ENCODE data around the gene TTC28.
"Not testable (repeated sequence)": the region's sequence is repeated elsewhere in the genome, so short reads cannot be mapped to it uniquely, and the experiment has no call there.

TTC28 gene

GRCh38 chr22:28553108-28553866 is 126.4 kb downstream of the TTC28 start:
- DNase-seq, result not testable (repeated sequence)

DNA sequence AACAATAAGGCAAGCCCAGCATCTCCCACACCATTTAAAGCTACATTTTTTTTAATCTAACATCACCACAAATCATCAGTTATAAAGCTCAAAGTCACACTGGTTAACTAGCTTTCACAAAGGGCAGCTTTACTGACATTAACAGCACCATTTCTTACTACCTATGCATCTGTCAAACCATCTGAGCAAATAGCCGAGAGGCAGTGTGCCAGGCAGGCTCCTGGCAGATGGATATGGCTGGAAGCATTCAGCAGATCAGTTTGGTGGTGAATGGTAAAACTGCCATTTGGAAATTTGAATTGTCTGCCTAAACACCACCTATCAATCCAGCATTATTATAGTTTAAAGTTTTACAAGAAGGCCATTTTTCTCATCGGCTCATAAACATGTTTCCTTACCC is 131.2 kb downstream of the TTC28 start:
- no peak for DNase-seq

GRCh38 chr22:28547132-28547842 is 132.4 kb downstream of the TTC28 start:
- no peak for DNase-seq

GRCh38 chr22:28544431-28544868 is 135.2 kb downstream of the TTC28 start:
- DNase-seq, result no peak

- DNase-seq, result no peak
These were observed 136.5 kb downstream of the TTC28 start for GRCh38 chr22:28542980-28543621.

DNA sequence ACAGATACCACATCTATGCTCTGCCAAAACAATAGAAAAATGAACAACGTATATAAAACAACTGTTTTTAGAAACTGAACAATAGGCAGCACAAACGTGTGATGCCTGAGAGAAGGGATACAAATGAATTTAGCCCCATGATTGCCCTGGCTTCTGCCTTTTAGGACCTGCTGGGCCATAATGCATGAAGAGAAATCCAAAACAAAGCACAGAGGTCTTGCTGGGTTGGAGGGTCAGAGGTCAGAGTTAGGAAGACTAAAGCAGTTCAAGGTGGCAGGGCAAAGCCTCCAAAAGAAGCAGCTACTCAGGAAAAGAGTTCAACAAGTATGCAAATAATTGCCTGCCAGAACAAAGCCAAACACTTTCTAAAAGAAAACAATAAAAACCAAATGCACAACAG is 138.5 kb downstream of the TTC28 start:
- DNase-seq, result no peak

- no peak for DNase-seq
These were observed 140.7 kb downstream of the TTC28 start for GRCh38 chr22:28538922-28539321.

GRCh38 chr22:28530565-28530964 is 149.1 kb downstream of the TTC28 start:
- not testable (repeated sequence) for DNase-seq

DNA sequence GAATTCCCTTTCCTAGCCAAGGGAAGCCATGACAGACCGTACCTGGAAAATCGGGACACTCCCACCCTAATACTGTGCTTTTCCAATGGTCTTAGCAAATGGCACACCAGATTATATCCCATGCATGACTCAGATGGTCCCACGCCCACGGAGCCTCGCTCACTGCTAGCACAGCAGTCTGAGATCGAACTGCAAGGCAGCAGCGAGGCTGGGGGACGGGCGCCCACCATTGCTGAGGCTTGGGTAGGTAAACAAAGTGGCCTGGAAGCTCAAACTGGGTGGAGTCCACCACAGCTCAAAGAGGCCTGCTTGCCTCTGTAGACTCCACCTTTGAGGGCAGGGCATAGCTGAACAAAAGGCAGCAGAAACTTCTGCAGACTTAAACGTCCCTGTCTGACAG is 150.5 kb downstream of the TTC28 start:
- DNase-seq, result not testable (repeated sequence)

DNA sequence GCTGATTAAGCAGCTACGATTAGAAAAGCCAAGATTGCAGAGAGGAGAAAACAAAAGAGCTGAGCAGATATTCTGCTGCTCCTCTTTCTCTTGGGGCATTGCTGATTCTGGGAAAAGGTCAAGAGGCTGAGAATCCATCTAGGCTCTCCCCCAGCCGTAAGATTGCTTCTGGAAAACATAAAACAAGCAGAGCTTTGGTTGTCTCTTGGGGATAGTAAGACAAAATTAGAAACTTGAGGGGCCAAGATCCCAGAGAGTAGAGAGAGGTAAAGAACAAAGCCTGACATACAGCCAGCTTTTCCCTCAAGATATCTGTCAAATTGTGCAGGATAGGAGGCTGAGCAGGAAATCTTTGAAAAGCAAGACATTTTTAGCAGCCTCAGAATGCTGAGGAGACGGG is 158.2 kb downstream of the TTC28 start:
- no peak for DNase-seq

- DNase-seq, result no peak
These were observed 165.3 kb downstream of the TTC28 start for GRCh38 chr22:28514321-28514821.

DNA sequence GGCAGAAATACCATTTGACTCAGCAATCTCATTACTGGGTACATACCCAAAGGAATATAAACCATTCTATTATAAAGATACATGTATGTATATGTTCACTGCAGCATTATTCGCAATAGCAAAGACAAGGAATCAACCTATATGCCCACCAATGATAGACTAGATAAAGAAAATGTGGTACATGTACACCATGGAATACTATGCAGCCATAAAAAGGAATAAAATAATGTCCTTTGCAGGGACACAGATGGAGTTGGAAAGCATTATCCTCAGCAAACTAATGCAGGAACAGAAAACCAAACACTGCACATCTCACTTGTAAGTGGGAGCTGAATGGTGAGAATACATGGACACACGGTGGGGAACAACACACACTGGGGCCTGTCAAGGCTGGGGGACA is 167.3 kb downstream of the TTC28 start:
- not testable (repeated sequence) for DNase-seq

DNA sequence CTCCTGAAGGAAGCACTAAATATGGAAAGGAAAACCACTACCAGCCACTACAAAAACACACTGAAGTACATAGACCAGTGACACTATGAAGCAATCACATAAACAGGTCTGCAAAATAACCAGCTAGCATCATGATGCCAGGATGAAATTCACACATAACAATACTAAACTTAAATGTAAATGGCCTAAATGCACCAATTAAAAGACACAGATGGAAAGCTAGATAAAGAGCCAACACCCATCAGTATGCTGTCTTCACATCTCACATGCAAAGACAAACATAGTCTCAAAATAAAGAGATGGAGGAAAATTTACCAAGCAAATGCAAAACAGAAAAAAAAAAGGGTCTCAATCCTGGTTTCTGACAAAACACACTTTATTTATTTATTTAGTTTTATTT is 171.7 kb downstream of the TTC28 start:
- no peak for DNase-seq

GRCh38 chr22:28506150-28506535 is 173.5 kb downstream of the TTC28 start:
- DNase-seq, result no peak

DNA sequence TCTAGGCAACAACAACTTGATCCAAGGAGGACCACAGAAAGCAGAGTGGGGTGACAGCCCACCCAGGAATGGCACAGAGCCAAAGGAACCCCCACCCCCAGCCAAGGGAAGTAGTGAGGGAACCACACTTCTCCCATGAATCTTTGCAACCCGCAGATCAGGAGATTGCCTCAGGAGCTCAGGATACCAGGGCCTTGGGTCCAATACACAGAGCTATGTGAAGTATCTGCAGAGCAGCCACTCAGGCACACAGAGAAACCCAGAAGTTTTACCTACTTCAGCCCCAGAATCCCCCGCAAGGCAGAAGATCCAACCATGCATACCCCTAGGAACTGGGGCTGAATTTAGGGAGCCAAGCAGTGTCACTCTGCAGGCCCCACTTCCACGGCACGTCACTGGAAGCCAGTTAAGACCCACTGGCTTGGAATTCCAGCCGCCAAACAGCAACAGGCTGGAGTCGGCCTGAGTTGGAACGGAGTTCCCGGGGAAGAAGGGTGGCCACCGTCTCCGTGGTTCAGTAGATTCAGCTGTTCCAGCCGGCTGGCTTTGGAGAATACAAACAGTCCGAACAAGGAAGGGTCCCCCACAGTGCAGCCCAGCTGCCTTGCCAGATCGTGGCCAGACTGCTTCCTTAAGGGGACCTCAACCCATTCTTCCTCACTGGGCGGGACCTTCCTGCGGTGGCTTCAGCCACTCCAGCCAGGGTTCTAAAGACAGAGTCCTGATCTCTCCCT is 174.1 kb downstream of the TTC28 start:
- DNase-seq, result no peak

DNA sequence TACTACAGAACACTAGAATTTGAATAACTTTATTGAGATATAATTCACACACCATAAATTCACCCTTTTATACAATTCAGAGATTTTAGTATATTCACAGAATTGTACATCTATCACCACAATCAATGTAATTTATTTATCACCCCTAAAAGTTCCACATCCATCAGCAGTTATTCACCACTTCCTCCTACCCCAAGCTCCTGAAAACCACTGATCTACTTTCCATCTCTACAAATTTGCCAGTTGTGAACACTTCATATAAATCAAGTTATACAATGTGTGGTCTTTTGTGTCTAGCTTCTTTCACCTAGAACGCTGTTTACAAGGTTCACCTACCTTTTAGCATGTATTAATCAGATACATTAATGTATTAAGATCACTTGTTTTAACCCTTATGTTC is 179.6 kb downstream of the TTC28 start:
- no peak for DNase-seq

DNA sequence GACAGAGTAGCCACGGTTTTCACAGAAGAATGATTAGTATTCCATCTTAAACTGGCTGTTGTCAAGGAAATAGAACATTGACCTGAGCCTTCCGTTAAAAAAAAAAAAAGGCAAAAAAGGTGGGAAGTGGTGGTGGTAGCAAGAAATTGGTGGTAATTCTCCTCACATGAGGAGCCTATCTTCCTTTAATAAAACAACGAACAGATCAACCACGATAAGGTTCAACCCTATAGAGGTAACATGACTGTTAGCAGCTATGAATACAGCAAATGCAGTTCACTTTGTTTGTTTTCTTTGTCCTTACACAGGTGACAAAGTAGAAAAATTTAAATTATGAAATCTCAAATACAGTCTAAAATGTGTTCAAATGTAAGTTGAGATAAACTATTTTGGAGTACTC is 181.6 kb downstream of the TTC28 start:
- no peak for DNase-seq

- no peak for DNase-seq
These were observed 182.5 kb downstream of the TTC28 start for GRCh38 chr22:28497188-28497587.

DNA sequence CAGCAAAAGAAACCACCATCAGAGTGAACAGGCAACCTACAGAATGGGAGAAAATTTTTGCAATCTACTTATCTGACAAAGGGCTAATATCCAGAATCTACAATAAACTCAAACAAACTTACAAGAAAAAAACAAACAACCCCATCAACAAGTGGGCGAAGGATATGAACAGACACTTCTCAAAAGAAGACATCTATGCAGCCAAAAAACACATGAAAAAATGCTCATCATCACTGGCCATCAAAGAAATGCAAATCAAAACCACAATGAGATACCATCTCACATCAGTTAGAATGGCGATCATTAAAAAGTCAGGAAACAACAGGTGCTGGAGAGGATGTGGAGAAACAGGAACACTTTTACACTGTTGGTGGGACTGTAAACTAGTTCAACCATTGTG is 188.4 kb downstream of the TTC28 start:
- DNase-seq, result not testable (repeated sequence)

DNA sequence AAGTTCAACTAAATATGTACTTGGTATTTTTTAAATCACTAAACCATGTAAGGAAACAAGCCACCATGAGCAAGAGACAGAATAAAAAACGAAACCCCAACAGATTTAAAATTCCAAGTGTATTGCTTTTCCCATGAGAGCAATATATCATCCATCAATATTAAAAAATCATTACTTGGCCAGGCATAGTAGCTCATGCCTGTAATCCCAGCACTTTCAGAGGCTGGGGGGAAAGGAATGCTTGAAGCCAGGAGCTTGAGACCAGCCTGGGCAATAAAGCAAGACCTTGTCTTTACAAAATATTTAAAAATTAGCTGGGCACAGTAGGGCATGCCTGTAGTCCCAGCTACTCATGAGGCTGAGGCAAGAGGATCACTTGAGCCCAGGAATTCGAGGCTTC is 190.8 kb downstream of the TTC28 start:
- DNase-seq, result no peak

- DNase-seq, result no peak
These were observed 195.0 kb downstream of the TTC28 start for GRCh38 chr22:28484662-28485061.

DNA sequence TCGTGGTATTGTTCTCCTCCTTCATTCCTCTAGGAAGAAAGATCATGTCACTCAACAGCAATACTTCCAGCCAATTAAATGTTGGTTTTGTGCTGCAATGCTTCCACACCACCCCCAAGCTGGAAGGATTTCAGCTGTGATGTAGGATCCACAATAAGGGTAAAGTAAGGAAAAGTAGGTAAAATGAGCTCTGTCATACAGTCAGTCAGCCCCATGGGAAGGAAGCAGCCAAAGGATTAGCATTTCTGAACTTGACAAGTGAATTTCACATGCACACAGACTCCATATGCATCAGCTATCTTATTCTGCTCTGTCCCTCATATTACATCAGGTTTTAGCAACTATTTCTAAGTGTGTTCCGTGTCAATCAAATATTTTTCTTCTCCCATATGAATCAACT is 197.9 kb downstream of the TTC28 start:
- no peak for DNase-seq

All from CD4-positive, alpha-beta T cell treated with Interleukin-12 subunit alpha and Interleukin-12 subunit beta, for 1 hour (primary cell).